Right atrium auricular region (tissue), 2 donors: Measurements from ENCODE around the gene CS. TPM values are rescaled to one million over a fixed set of nuclear protein-coding genes. Genes with fewer than 3 reads are reported as not detected.

Experiments used
- DNase-seq: peaks from one replicate; pipeline ENCODE4 v3.0.0-alpha.2; 2019; ENCODE audit warnings: low spot score
- H3K27ac ChIP-seq, 2 donors: fragments of 200-600 bp; sonication (generic); 1 replicate in 1 of 2; 2 replicates in 1 of 2; pipeline ENCODE4 v1.5.1; 2016 to 2019
- H3K27me3 ChIP-seq, 2 donors: fragments of 200-600 bp; sonication (generic); one replicate each; pipeline versions ENCODE4 v1.5.1 to v1.6.0; 2017 to 2019
- H3K36me3 ChIP-seq: fragments of 200-600 bp; sonication (generic); one replicate; pipeline ENCODE4 v1.5.1; 2016
- H3K4me1 ChIP-seq, 2 donors: fragments of 200-600 bp; sonication (generic); one replicate each; pipeline versions ENCODE4 v1.5.1 to v1.6.0; 2017 to 2019
- H3K4me3 ChIP-seq, 2 donors: fragments of 200-600 bp; sonication (generic); 1 replicate in 1 of 2; 2 replicates in 1 of 2; pipeline ENCODE4 v1.5.1; 2017 to 2019; ENCODE audit warnings: mild to moderate bottlenecking in 1 of 2, moderate library complexity in 1 of 2
- H3K9me3 ChIP-seq, 2 donors: fragments of 200-600 bp; sonication (generic); one replicate each; pipeline ENCODE4 v1.5.1; 2019
- CTCF ChIP-seq, 2 donors: fragments of 200-600 bp; sonication (generic); IDR thresholded peaks; one replicate each; pipeline ENCODE4 v1.5.1; 2019; ENCODE audit warnings: antibody characterized with exemption in 2 of 2
- total RNA-seq, 2 donors: library from RNA; depleted of rRNA; stranded (reverse); fragments of >200 nt; gene quantifications; one replicate each; pipeline ENCODE4 v1.1.0, GENCODE V29; 2016

The CS gene
- total RNA-seq, 2 donors from 2014 or later, result 236 to 513 TPM

GRCh38 chr12:56304276-56304675 lies 4.1 kb upstream of the CS start:
- H3K27ac ChIP-seq, result no peak overlapping the region
- H3K9me3 ChIP-seq, result no peaks in the 10 kb centered on the region
- H3K4me3 ChIP-seq, result no peak overlapping the region
- H3K4me1 ChIP-seq, result peaks cover 0 to 20% of the 10 kb centered on the region in 2 donors
- no peaks in the 10 kb centered on the region for H3K27me3 ChIP-seq
- no peak for DNase-seq
- no peak for TF ChIP-seq CTCF (IDR thresholded peaks at IDR 0.05)
- H3K36me3 ChIP-seq, result peaks cover 29% of the 10 kb centered on the region

- DNase-seq, result no peak
- Histone ChIP-seq H3K36me3 (peaks cover 16% of the 10 kb centered on the region), H3K9me3 (no peaks in the 10 kb centered on the region), H3K4me1 (peaks cover 0 to 54% of the 10 kb centered on the region in 2 donors), H3K27me3 (no peaks in the 10 kb centered on the region), H3K27ac (peak overlapping the region; percentile 88 to 91), H3K4me3 (peak overlapping the region; percentile 65 to 90)
- TF ChIP-seq CTCF (IDR thresholded peaks at IDR 0.05), result no peak
Measured at GRCh38 chr12:56300644-56301464, 724 bp upstream of the CS start.

GRCh38 chr12:56299308-56299852 lies 750 bp downstream of the CS start:
- H3K4me3 ChIP-seq, result peak overlapping the region; percentile 65 to 90
- peaks cover 0 to 54% of the 10 kb centered on the region in 2 donors for H3K4me1 ChIP-seq
- H3K27me3 ChIP-seq, result no peaks in the 10 kb centered on the region
- no peaks in the 10 kb centered on the region for H3K9me3 ChIP-seq
- TF ChIP-seq CTCF (IDR thresholded peaks at IDR 0.05), result no peak
- H3K27ac ChIP-seq, result peak overlapping the region; percentile 88 to 91
- DNase-seq, result peak; percentile 59
- H3K36me3 ChIP-seq, result peaks cover 9% of the 10 kb centered on the region

GRCh38 chr12:56298828-56299227 lies 1.3 kb downstream of the CS start:
- no peak for DNase-seq
- peaks cover 9% of the 10 kb centered on the region for H3K36me3 ChIP-seq

GRCh38 chr12:56297400-56297799 lies 2.7 kb downstream of the CS start:
- H3K36me3 ChIP-seq, result peaks cover 9% of the 10 kb centered on the region
- peaks cover 0 to 69% of the 10 kb centered on the region in 2 donors for H3K4me1 ChIP-seq

More at GRCh38 chr12:56298828-56299227, 1.3 kb downstream of the CS start:
- H3K4me3 ChIP-seq, result peak overlapping the region; percentile 65 to 90
- TF ChIP-seq CTCF (IDR thresholded peaks at IDR 0.05), result no peak
- H3K4me1 ChIP-seq, result peaks cover 0 to 58% of the 10 kb centered on the region in 2 donors
- no peaks in the 10 kb centered on the region for H3K9me3 ChIP-seq
- H3K27me3 ChIP-seq, result no peaks in the 10 kb centered on the region
- peak overlapping the region; percentile 88 to 91 for H3K27ac ChIP-seq

More at GRCh38 chr12:56297400-56297799, 2.7 kb downstream of the CS start:
- no peak for TF ChIP-seq CTCF (IDR thresholded peaks at IDR 0.05)
- DNase-seq, result no peak
- Histone ChIP-seq H3K27ac (no peak overlapping the region), H3K27me3 (no peaks in the 10 kb centered on the region), H3K4me3 (no peak overlapping the region), H3K9me3 (no peaks in the 10 kb centered on the region)
